ENCODE data around the gene POLG2. TPM values are rescaled to one million over a fixed set of nuclear protein-coding genes. Genes with fewer than 3 reads are reported as not detected.

The POLG2 gene
- total and polyA plus RNA-seq, 2 donors (not counting 3 experiments of a cell fraction or from before 2014, with no cell fraction given) = 6.5 to 18.6 TPM

GRCh38 chr17:64515829-64516228 is 19.0 kb upstream of the POLG2 start:
- H3K9ac ChIP-seq (replicated peaks; ENCODE audit: extremely low read depth, insufficient read depth, low read length) = no peak overlapping the region
- H3K9me3 ChIP-seq (replicated peaks; ENCODE audit: control insufficient read depth, insufficient read depth, low read length) = no peaks in the 10 kb centered on the region
- H3K27ac ChIP-seq (ENCODE audit: insufficient read depth, low read depth, low read length) = no peak overlapping the region
- TF ChIP-seq JUN (IDR thresholded peaks at IDR 0.05; ENCODE audit: borderline replicate concordance, insufficient read depth, insufficient read length, low read depth) (no peak), FOS (IDR thresholded peaks at IDR 0.05; ENCODE audit: borderline replicate concordance, insufficient read depth, low read length) (no peak), CTCF (IDR thresholded peaks at IDR 0.05; ENCODE audit: extremely low read depth in 1 of 2, insufficient read depth in 1 of 2, low read depth in 1 of 2, low read length in 2 of 2) (no peak), POLR2A (IDR thresholded peaks at IDR 0.05; ENCODE audit: low read depth, low read length) (no peak), GATA2 (IDR thresholded peaks at IDR 0.05; ENCODE audit: insufficient read depth, insufficient read length, low read depth, low read length) (no peak), MYC (IDR thresholded peaks at IDR 0.05; ENCODE audit: low read depth, low read length) (no peak), MAX (IDR thresholded peaks at IDR 0.05; ENCODE audit: insufficient read depth, insufficient read length) (no peak), POLR2AphosphoS5 (IDR thresholded peaks at IDR 0.05; ENCODE audit: insufficient read depth, low read depth, low read length) (no peak), EZH2 (IDR thresholded peaks at IDR 0.05; ENCODE audit: borderline replicate concordance, low read depth, low read length, severe bottlenecking) (no peak)
- H3K27me3 ChIP-seq (ENCODE audit: control insufficient read depth in 2 of 2, insufficient read depth in 2 of 2, low read length in 2 of 2) = no peaks in the 10 kb centered on the region
- no peak overlapping the region for H3K4me3 ChIP-seq (replicated peaks in 1 of 3; ENCODE audit: insufficient read depth in 1 of 3, low read depth in 1 of 3, low read length in 3 of 3)
- no peak overlapping the region for H3K4me2 ChIP-seq (ENCODE audit: insufficient read depth, low read length)
- peaks cover 3% of the 10 kb centered on the region for H3K4me1 ChIP-seq (ENCODE audit: control insufficient read depth, extremely low read depth, insufficient read depth, low read length)
- dilution Hi-C loops (cut with MboI; ENCODE audit: extremely low pct_ligation_motif_present, low sequenced_read_pairs) = no loop called here
- ChIA-PET POLR2A (interaction anchor here (0.6 to 0.8 kb wide), 2 partner anchors 11 to 114 kb away, joined by 3 to 5 read pairs; no protein-coding TSS in a partner anchor), CTCF (interaction anchor here (1.0 to 1.6 kb wide), 3 partner anchors 9 to 25 kb away, joined by 3 to 4 read pairs (median 3); partner anchors contain the start of genes CEP95 and DDX5)
- intact Hi-C loops (cut with micrococcal nuclease) = no loop called here
- no peaks in the 10 kb centered on the region for H3K9me1 ChIP-seq (replicated peaks; ENCODE audit: control insufficient read depth, extremely low read depth, insufficient read depth, low read length)
- DNase-seq (ENCODE audit: low read depth, low spot score) (no peak), FAIRE-seq (no peak)
- no peaks in the 10 kb centered on the region for H4K20me1 ChIP-seq (replicated peaks; ENCODE audit: control insufficient read depth, extremely low read depth, insufficient read depth, low read length)
- BruUV-seq (replicated peaks) = no TSS peak
- no peak overlapping the region for H2AFZ ChIP-seq (ENCODE audit: low read depth, low read length)
- H3K36me3 ChIP-seq (ENCODE audit: control insufficient read depth in 2 of 2, extremely low read depth in 1 of 2, insufficient read depth in 2 of 2, low read length in 2 of 2) = peaks cover 13 to 37% of the 10 kb centered on the region in 2 experiments
- H3K79me2 ChIP-seq (ENCODE audit: control insufficient read depth, insufficient read depth, low read length) = no peaks in the 10 kb centered on the region

Data from endothelial cell of umbilical vein (primary cell).